ENCODE data around the gene THOC5. TPM values are rescaled to one million over a fixed set of nuclear protein-coding genes. Genes with fewer than 3 reads are reported as not detected.
"Not testable (repeated sequence)": the region's sequence is repeated elsewhere in the genome, so short reads cannot be mapped to it uniquely, and the experiment has no call there.

THOC5 gene
- total and polyA plus RNA-seq, 2 experiments from 2014 or later, result 23.0 to 27.7 TPM

DNA sequence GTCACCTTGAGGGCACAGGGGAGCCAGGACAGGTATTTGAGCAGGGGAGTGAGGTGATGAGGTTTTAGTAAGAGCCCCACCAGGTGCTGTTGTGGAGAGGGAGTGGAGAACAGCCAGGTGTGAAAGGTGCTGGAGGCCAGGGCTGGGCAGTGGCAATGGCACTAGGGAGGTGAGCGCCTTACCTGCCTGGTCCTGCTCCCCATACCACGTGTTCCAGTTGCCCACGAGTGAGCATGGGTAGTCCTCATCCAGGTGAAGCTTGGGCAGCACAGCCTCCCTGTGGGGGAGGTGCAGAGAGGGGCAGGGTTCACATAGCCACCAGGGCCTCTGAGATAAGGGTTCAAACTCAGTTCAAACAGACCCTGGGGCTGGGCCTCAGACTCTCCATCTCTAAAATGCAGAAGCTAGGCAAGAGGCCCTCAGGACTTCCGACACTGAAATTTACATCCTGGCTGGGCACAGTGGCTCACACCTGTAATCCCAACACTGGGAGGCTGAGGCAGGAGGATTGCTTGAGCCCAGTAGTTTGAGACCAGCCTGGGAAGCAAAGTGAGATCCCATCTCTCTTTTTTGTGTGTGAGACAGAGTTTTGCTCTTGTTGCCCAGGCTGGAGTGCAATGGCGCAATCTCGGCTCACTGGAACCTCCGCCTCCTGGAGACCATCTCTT lies 15.6 kb upstream of the THOC5 start:
- Histone ChIP-seq H3K27ac (no peak overlapping the region), H3K9me3 (ENCODE audit: low read depth) (no peaks in the 10 kb centered on the region), H3K9me2 (replicated peaks; ENCODE audit: insufficient read depth) (no peaks in the 10 kb centered on the region), H4K20me1 (ENCODE audit: insufficient read depth, poor library complexity, severe bottlenecking) (no peaks in the 10 kb centered on the region), H3K4me2 (no peak overlapping the region), H3K4me1 (ENCODE audit: insufficient read depth) (no peaks in the 10 kb centered on the region), H3K4me3 (no peak overlapping the region), H3K36me3 (replicated peaks; ENCODE audit: insufficient read depth, low read depth) (no peaks in the 10 kb centered on the region), H3K27me3 (no peaks in the 10 kb centered on the region), H3K79me2 (peaks cover 9% of the 10 kb centered on the region), H2AFZ (no peak overlapping the region)
- 89% methylated on average over 7 of the region's 7 CpGs for WGBS (ENCODE audit: low lambda C conversion rate, missing lambda C conversion rate)
- TF ChIP-seq, protein P1, sequence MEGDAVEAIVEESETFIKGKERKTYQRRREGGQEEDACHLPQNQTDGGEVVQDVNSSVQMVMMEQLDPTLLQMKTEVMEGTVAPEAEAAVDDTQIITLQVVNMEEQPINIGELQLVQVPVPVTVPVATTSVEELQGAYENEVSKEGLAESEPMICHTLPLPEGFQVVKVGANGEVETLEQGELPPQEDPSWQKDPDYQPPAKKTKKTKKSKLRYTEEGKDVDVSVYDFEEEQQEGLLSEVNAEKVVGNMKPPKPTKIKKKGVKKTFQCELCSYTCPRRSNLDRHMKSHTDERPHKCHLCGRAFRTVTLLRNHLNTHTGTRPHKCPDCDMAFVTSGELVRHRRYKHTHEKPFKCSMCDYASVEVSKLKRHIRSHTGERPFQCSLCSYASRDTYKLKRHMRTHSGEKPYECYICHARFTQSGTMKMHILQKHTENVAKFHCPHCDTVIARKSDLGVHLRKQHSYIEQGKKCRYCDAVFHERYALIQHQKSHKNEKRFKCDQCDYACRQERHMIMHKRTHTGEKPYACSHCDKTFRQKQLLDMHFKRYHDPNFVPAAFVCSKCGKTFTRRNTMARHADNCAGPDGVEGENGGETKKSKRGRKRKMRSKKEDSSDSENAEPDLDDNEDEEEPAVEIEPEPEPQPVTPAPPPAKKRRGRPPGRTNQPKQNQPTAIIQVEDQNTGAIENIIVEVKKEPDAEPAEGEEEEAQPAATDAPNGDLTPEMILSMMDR (IDR thresholded peaks at IDR 0.05; ENCODE audit: poor library complexity), result no peak
- no peak for TF ChIP-seq EZH2phosphoT487 (IDR thresholded peaks at IDR 0.05; ENCODE audit: low read depth, severe bottlenecking, unreplicated experiment)
- TF ChIP-seq EZH2 (IDR thresholded peaks at IDR 0.05; ENCODE audit: borderline replicate concordance), result no peak
- DNase-seq (ENCODE audit: low spot score), result peak; percentile 31

DNA sequence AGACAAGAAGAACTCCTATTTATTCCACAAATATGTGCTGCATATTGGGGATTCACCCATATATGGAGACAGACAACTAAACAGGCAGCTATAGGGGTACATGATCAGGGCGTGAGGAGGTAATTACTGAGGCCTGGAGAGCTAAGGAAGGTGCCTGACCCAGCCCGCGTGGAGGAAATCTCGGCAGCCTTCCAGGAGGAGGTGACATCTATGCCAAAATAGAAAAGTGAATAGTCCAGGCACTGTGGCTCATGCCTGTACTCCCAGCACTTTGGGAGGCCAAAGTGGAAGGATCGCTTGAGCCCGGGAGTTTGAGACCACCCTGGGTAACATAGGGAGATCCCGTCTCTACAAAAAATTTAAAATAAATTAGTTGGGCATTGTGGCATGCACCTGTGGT lies 13.8 kb upstream of the THOC5 start:
- Histone ChIP-seq H3K36me3 (replicated peaks; ENCODE audit: insufficient read depth, low read depth) (no peaks in the 10 kb centered on the region), H3K27me3 (no peaks in the 10 kb centered on the region), H3K9me3 (ENCODE audit: low read depth) (no peaks in the 10 kb centered on the region), H3K79me2 (peaks cover under 1% of the 10 kb centered on the region), H3K4me1 (ENCODE audit: insufficient read depth) (no peaks in the 10 kb centered on the region), H4K20me1 (ENCODE audit: insufficient read depth, poor library complexity, severe bottlenecking) (no peaks in the 10 kb centered on the region), H3K27ac (no peak overlapping the region), H3K4me3 (no peak overlapping the region), H3K9me2 (replicated peaks; ENCODE audit: insufficient read depth) (no peaks in the 10 kb centered on the region), H3K4me2 (no peak overlapping the region), H2AFZ (no peak overlapping the region)
- 90% methylated on average over 7 of the region's 7 CpGs for WGBS (ENCODE audit: low lambda C conversion rate, missing lambda C conversion rate)
- TF ChIP-seq EZH2phosphoT487 (IDR thresholded peaks at IDR 0.05; ENCODE audit: low read depth, severe bottlenecking, unreplicated experiment), result no peak
- DNase-seq (ENCODE audit: low spot score), result no peak

DNA sequence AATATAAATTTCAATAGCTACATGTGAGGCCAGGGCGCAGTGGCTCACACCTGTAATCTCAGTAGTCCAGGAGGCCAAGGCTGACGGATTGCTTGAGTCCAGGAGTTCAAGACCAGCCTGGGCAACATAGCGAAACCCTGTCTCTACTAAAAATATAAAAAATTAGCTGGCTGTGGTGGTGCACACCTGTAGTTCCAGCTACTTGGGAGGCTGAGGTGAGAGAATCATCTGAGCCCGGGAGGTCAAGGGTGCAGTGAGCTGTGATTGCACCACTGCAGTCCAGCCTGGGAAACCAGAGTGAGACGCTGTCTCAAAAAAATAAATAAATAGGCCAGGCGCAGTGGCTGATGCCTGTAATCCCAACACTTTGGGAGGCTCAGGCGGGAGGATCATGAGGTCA lies 13.0 kb upstream of the THOC5 start:
- not testable (repeated sequence) for H3K4me2 ChIP-seq; H3K27me3 ChIP-seq; DNase-seq (ENCODE audit: low spot score); H3K27ac ChIP-seq; H3K36me3 ChIP-seq (replicated peaks; ENCODE audit: insufficient read depth, low read depth); H3K79me2 ChIP-seq; H3K4me3 ChIP-seq; H3K9me3 ChIP-seq (ENCODE audit: low read depth); H2AFZ ChIP-seq; H4K20me1 ChIP-seq (ENCODE audit: insufficient read depth, poor library complexity, severe bottlenecking); H3K9me2 ChIP-seq (replicated peaks; ENCODE audit: insufficient read depth); H3K4me1 ChIP-seq (ENCODE audit: insufficient read depth)
- over 99% methylated on average over 7 of the region's 7 CpGs for WGBS (ENCODE audit: low lambda C conversion rate, missing lambda C conversion rate)

DNA sequence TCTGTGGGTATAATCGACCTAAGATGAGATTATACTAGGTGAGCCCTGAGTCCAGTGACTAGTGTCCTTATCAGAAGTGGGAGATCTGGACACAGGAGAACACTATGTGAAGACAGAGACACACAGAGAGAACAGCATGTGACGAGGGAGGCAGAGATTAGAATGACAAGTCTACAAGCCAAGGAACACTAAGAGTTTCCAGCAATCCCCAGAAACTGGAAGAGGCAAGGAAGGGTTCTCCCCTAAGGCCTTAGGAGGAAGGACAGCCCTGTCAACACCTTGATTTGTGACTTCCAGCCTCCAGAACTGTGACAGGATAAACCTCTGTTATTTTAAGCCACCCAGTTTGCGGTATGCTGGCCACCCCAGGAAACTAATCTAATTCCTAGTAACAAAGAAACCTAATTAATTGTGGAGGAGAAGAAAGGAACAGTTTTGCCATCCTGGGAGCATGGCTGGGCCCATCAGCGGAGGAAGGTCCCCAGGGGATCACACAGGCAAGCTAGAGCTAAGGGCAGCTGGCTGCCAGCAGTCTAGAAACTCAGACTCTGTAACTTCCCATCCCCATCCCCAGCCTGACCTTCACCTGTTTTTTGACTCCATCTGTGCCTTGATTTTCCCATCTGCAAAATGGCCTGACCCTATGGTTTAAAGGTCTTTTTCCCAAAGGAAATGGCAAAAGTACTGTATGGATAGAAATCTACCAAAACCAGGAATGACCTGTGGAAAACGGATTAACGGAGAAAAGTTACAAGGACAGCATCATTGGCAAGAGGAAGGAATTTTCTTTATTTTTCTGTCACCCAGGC lies 10.3 kb upstream of the THOC5 start:
- Histone ChIP-seq H3K4me2 (no peak overlapping the region), H4K20me1 (ENCODE audit: insufficient read depth, poor library complexity, severe bottlenecking) (no peaks in the 10 kb centered on the region), H3K79me2 (no peaks in the 10 kb centered on the region), H3K27me3 (no peaks in the 10 kb centered on the region), H3K9me3 (ENCODE audit: low read depth) (no peaks in the 10 kb centered on the region), H3K4me3 (no peak overlapping the region), H3K27ac (no peak overlapping the region), H3K9me2 (replicated peaks; ENCODE audit: insufficient read depth) (no peaks in the 10 kb centered on the region), H3K36me3 (replicated peaks; ENCODE audit: insufficient read depth, low read depth) (no peaks in the 10 kb centered on the region), H3K4me1 (ENCODE audit: insufficient read depth) (no peaks in the 10 kb centered on the region), H2AFZ (no peak overlapping the region)
- no peak for DNase-seq (ENCODE audit: low spot score)
- WGBS (ENCODE audit: low lambda C conversion rate, missing lambda C conversion rate), result 88% methylated on average over 6 of the region's 6 CpGs
- TF ChIP-seq EZH2phosphoT487 (IDR thresholded peaks at IDR 0.05; ENCODE audit: low read depth, severe bottlenecking, unreplicated experiment) (no peak), EZH2 (IDR thresholded peaks at IDR 0.05; ENCODE audit: borderline replicate concordance) (no peak)
- TF ChIP-seq, protein P1 (IDR thresholded peaks at IDR 0.05; ENCODE audit: poor library complexity), result no peak

Measured in hepatocyte (in vitro differentiated cells).